22Rv1 (cell line): ENCODE measurements around the gene PALLD.

ENCODE experiments used
- ZFX ChIP-seq: fragments of 450-650 bp; IDR thresholded peaks from 2 replicates; pipeline ENCODE4 v1.6.1; 2017; ENCODE audit warnings: antibody characterized with exemption, borderline replicate concordance
- TF ChIP-seq, protein P1 (sequence below): fragments of 450-650 bp; IDR thresholded peaks from 2 replicates; pipeline ENCODE4 v1.5.1; 2017; ENCODE audit warnings: mild to moderate bottlenecking

DNA sequence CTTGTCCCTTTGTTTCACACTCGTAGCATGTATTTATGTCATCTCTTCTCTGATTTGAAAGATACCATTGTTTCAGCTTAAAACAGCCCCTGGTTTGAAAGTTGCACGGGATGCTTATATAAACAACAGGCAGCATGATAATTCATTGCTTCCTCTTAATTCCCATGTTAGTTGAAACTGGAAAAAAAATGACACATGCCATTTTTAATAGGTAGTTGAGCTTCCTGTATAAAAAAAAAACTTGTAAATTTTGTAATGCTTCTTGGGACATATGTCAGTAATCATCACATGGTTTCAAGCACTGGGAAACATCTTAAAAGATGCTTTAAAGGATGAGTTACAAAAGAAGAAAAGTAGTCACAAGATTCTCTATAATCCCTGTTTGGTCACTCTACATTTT, 243.0 kb downstream of the PALLD start:
- TF ChIP-seq, protein P1, sequence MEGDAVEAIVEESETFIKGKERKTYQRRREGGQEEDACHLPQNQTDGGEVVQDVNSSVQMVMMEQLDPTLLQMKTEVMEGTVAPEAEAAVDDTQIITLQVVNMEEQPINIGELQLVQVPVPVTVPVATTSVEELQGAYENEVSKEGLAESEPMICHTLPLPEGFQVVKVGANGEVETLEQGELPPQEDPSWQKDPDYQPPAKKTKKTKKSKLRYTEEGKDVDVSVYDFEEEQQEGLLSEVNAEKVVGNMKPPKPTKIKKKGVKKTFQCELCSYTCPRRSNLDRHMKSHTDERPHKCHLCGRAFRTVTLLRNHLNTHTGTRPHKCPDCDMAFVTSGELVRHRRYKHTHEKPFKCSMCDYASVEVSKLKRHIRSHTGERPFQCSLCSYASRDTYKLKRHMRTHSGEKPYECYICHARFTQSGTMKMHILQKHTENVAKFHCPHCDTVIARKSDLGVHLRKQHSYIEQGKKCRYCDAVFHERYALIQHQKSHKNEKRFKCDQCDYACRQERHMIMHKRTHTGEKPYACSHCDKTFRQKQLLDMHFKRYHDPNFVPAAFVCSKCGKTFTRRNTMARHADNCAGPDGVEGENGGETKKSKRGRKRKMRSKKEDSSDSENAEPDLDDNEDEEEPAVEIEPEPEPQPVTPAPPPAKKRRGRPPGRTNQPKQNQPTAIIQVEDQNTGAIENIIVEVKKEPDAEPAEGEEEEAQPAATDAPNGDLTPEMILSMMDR = no peak
- no peak for TF ChIP-seq ZFX
